ENCODE results near the gene SPACA5.
A peak's percentile ranks its signal among the peaks of the same experiment; 100 is the strongest.
"Not testable (repeated sequence)": the region's sequence is repeated elsewhere in the genome, so short reads cannot be mapped to it uniquely, and the experiment has no call there.

SPACA5 gene

DNA sequence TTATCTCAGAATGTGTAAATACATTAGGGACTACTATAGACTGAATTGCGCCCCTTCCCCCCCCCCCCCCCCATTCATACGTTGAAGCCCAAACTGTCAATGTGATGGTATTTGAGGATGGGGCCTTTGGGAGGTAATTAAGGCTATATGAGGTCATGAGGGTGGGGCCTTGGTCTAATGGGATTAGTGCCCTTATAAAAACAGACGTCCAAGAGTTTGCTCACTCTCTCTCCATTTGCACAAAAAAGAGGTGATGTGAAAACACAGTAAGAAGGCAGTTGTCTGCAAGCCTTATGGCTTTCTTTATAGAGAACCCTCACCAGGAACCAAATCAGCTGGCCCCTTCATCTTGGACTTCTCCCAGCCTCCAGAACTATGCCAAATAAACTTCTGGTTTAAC, 15.3 kb downstream of the SPACA5 start:
- DNase-seq = no peak

- no peak for DNase-seq
Measured at GRCh38 chrX:48022738-48023137, 15.9 kb downstream of the SPACA5 start.

- DNase-seq = peak; percentile 41
Measured at GRCh38 chrX:48025561-48025960, 18.8 kb downstream of the SPACA5 start.

GRCh38 chrX:48027545-48027944, 20.8 kb downstream of the SPACA5 start:
- not testable (repeated sequence) for DNase-seq

DNA sequence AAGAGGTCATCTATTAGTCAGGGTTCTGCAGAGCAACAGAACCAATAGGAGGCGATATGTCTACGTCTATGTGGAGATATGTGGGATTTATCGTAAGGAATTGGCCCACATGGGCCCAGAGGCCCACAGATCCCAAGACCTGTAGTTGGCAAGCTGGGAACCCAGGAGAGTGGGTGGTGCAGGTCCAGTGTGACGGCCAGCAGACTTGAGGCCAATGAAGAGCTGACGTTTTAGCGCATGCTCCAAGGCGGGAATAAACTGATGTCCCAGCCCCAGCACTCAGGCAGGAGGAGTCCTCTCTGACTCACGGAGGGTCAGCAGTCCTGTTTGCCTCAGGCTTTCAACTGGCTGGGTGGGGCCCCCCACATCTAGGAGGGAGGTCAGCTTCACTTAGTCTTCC, 21.3 kb downstream of the SPACA5 start:
- DNase-seq = no peak

- no peak for DNase-seq
Measured at GRCh38 chrX:48030237-48030636, 23.4 kb downstream of the SPACA5 start.

- DNase-seq = not testable (repeated sequence)
Measured at GRCh38 chrX:48030641-48031173, 23.9 kb downstream of the SPACA5 start.

DNA sequence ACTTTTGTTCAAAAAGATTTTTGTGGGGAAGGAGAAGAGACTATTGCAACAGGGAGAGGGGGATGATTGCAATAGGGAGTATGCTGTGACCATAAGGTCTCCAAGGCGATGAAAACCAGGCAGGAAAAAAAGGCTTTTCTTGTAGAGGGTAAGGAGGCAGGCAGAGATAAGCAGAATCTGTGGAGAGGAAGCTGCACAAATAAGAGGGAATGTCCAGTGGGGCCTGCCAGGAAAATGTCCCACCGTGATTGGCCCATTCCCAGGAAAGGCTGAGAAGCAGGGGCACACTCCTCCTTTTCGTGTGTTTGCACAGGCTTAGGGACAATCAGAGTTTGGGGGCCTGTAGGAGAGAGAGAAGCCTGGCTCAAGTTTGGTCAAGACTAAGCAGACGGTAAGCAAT, 29.1 kb downstream of the SPACA5 start:
- DNase-seq = no peak

DNA sequence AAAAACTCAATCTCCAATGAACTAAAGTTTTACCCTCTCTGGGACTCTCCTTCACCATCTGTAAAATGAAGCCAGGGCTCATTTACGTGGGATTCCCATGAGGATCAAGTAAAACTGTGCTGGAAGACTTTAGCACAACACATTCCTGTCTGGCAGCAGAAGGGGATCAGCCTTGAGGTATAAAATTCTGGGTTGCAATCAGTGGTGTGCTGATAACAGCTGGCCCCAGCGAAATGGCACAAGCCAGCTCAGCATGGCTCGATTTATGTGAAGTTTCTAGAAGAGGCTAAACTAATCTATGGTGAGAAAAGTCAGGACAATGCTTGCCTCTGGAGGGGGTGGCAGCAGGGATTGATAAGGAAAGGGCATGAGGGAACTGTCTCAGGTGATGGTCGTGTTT, 36.3 kb downstream of the SPACA5 start:
- no peak for DNase-seq

- no peak for DNase-seq
Measured at GRCh38 chrX:48045410-48046311, 38.9 kb downstream of the SPACA5 start.

DNA sequence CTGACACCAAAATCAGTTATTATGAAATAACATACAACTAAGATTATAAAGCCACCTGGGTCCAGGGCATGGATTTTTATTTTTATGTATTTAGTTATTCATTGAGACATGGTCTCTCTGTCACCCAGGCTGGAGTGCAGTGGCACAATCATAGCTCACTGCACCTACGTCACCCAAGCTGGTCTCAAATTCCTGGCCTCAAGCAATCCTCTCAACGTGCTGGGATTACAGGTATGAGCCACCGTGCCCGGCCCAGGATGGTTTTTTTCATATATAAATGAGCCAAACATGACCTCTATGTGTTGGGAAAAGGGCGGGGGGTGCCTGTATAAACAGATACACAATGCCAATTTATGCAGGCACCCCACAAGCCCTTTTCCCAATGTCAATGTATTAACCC, 40.1 kb downstream of the SPACA5 start:
- DNase-seq = no peak

- DNase-seq = no peak
Measured at GRCh38 chrX:48058621-48059295, 52.0 kb downstream of the SPACA5 start.

- DNase-seq = no peak
Measured at GRCh38 chrX:48059296-48059639, 52.5 kb downstream of the SPACA5 start.

All from NCI-H526 treated with DMSO at 0.1 percent for 48 hours (cell line).